GM21619 (cell line): Measurements from ENCODE around the gene RAB5A.
"Not testable (repeated sequence)": the region's sequence is repeated elsewhere in the genome, so short reads cannot be mapped to it uniquely, and the experiment has no call there.

ENCODE experiments used
- ATAC-seq: cut with Tn5 transposase; IDR thresholded peaks from one replicate; pipeline ENCODE4 v1.9.1; 2021; ENCODE audit not compliant: unreplicated experiment

RAB5A gene

GRCh38 chr3:20023623-20024405 is 76.9 kb downstream of the RAB5A start:
- no peak for ATAC-seq

GRCh38 chr3:20027136-20027535 is 80.2 kb downstream of the RAB5A start:
- ATAC-seq: no peak

GRCh38 chr3:20028905-20029331 is 82.0 kb downstream of the RAB5A start:
- no peak for ATAC-seq

GRCh38 chr3:20031939-20032338 is 85.0 kb downstream of the RAB5A start:
- ATAC-seq: not testable (repeated sequence)
